GM18511 (cell line): ENCODE results near the gene EFCAB6.

Experiments
- ATAC-seq: cut with Tn5 transposase; IDR thresholded peaks from one replicate; pipeline ENCODE4 v1.9.1; 2021; ENCODE audit warnings: mild to moderate bottlenecking, moderate library complexity; ENCODE audit not compliant: unreplicated experiment

EFCAB6 gene

GRCh38 chr22:43747877-43748276 is 64.2 kb downstream of the EFCAB6 start:
- ATAC-seq = no peak

GRCh38 chr22:43747058-43747457 is 65.0 kb downstream of the EFCAB6 start:
- no peak for ATAC-seq

- no peak for ATAC-seq
These were observed 66.2 kb downstream of the EFCAB6 start for GRCh38 chr22:43745783-43746356.

GRCh38 chr22:43745411-43745770 is 66.7 kb downstream of the EFCAB6 start:
- ATAC-seq = no peak

- ATAC-seq = no peak
These were observed 67.2 kb downstream of the EFCAB6 start for GRCh38 chr22:43744700-43745410.

- ATAC-seq = no peak
These were observed 68.0 kb downstream of the EFCAB6 start for GRCh38 chr22:43743929-43744643.

- ATAC-seq = no peak
These were observed 69.0 kb downstream of the EFCAB6 start for GRCh38 chr22:43743131-43743530.

GRCh38 chr22:43742154-43742950 is 69.8 kb downstream of the EFCAB6 start:
- ATAC-seq = no peak

- ATAC-seq = no peak
These were observed 71.4 kb downstream of the EFCAB6 start for GRCh38 chr22:43740587-43741270.

GRCh38 chr22:43739851-43740379 is 72.2 kb downstream of the EFCAB6 start:
- ATAC-seq = no peak

- no peak for ATAC-seq
These were observed 74.8 kb downstream of the EFCAB6 start for GRCh38 chr22:43737150-43737828.

GRCh38 chr22:43736651-43737050 is 75.5 kb downstream of the EFCAB6 start:
- ATAC-seq = no peak

GRCh38 chr22:43734370-43735150 is 77.5 kb downstream of the EFCAB6 start:
- no peak for ATAC-seq

GRCh38 chr22:43733138-43733537 is 79.0 kb downstream of the EFCAB6 start:
- ATAC-seq = no peak

GRCh38 chr22:43731988-43732387 is 80.1 kb downstream of the EFCAB6 start:
- no peak for ATAC-seq

GRCh38 chr22:43726964-43727543 is 85.1 kb downstream of the EFCAB6 start:
- ATAC-seq = no peak

- no peak for ATAC-seq
These were observed 85.8 kb downstream of the EFCAB6 start for GRCh38 chr22:43726322-43726721.

GRCh38 chr22:43723816-43724215 is 88.3 kb downstream of the EFCAB6 start:
- no peak for ATAC-seq

- no peak for ATAC-seq
These were observed 89.7 kb downstream of the EFCAB6 start for GRCh38 chr22:43722444-43722843.
